ENCODE results near the gene SLC22A31. TPM values are rescaled to one million over a fixed set of nuclear protein-coding genes. Genes with fewer than 3 reads are reported as not detected.

The SLC22A31 gene
- total and polyA plus RNA-seq, 9 of the 15 experiments (the other 6 are each of a cell fraction or from before 2014, with no cell fraction given), result 0.29 to 2.2 (median 0.47) TPM; not detected in 3

DNA sequence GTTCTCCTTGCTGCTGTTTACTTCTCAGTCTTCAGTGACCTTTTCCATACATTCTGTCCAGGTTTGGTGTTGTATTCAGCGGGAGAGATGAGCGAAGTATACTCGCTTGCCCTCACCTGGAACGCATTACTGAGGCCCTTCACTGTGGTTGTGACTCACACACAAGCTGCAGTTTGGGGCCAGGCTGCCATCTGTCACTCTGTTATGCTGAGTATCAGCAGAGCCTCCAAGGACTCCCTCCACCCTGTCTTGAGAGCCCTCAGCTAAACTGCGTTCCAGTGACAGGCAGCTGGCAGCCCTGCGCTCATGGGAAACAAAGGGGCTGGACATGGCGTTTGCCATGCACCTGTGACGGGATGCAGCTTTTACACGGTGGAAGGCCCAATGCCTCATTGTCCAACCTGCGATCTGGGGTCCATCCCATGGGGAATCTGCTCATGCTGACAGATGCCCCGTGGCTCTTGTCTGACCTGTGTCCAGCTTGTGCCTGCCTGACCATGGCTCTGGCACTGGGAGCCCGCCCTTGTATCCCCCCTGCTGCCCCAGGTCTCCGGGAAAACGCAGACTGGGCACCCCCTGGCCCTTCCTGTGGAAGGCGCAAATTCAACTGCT is 10.7 kb upstream of the SLC22A31 start (continued):
- TF ChIP-seq, protein P1, sequence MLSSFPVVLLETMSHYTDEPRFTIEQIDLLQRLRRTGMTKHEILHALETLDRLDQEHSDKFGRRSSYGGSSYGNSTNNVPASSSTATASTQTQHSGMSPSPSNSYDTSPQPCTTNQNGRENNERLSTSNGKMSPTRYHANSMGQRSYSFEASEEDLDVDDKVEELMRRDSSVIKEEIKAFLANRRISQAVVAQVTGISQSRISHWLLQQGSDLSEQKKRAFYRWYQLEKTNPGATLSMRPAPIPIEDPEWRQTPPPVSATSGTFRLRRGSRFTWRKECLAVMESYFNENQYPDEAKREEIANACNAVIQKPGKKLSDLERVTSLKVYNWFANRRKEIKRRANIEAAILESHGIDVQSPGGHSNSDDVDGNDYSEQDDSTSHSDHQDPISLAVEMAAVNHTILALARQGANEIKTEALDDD (IDR thresholded peaks at IDR 0.05), result no peak
- TF ChIP-seq EGR1 (conservative IDR thresholded peaks at IDR 0.05), result no peak
- TF ChIP-seq, protein P2, sequence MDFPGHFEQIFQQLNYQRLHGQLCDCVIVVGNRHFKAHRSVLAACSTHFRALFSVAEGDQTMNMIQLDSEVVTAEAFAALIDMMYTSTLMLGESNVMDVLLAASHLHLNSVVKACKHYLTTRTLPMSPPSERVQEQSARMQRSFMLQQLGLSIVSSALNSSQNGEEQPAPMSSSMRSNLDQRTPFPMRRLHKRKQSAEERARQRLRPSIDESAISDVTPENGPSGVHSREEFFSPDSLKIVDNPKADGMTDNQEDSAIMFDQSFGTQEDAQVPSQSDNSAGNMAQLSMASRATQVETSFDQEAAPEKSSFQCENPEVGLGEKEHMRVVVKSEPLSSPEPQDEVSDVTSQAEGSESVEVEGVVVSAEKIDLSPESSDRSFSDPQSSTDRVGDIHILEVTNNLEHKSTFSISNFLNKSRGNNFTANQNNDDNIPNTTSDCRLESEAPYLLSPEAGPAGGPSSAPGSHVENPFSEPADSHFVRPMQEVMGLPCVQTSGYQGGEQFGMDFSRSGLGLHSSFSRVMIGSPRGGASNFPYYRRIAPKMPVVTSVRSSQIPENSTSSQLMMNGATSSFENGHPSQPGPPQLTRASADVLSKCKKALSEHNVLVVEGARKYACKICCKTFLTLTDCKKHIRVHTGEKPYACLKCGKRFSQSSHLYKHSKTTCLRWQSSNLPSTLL (IDR thresholded peaks at IDR 0.05), result no peak

DNA sequence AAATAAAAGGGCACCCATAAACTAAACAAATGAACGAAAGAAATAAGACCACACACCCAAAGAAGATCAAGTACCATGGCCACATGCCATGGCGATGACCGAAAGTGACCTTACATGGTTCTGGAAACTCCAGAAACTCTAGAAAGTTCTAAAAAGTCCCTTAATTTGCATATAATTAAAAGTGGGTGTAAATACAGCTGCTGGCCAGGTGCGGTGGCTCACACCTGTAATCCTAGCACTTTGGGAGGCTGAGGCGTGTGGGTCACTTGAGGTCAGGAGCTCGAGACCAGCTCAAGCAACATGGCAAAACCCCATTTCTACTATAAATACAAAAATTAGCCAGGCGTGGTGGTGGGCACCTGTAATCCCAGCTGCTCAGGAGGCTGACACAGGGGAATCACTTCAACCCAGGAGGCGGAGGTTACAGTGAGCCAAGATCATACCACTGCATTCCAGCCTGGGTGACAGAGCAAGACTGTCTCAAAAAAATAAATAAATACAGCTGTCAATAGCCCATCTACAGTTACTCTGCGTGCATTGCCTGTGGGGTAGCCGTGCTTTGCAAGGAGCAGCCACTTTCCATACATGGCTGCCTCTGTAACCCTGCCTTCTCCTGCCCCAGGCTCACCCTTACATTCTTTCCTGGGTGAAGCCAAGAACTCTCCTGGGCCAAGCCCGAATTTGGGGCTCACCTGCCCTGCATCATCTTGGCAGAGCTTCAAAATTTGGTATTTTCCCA is 10.0 kb upstream of the SLC22A31 start:
- WGBS (ENCODE audit: insufficient coverage, low coverage, missing lambda C conversion rate), result 5% methylated on average over 11 of the region's 11 CpGs
- no peaks in the 10 kb centered on the region for H3K9me3 ChIP-seq (replicated peaks; ENCODE audit: control insufficient read depth, insufficient read depth, low read depth, low read length)
- H3K4me2 ChIP-seq (ENCODE audit: insufficient read depth, low read length), result no peak overlapping the region
- peaks cover 16 to 20% of the 10 kb centered on the region in 2 experiments; a peak in 3 of 5 replicates for H3K27me3 ChIP-seq (ENCODE audit: control insufficient read depth in 2 of 2, insufficient read depth in 2 of 2, low read length in 2 of 2)
- BruUV-seq (replicated peaks), result no TSS peak
- no peak for FAIRE-seq
- in situ Hi-C loops (cut with MboI), result loop anchor here (10.0 kb wide), 1 partner anchor 396 kb away; the partner anchor contains the start of gene APRT
- no peaks in the 10 kb centered on the region for H3K36me3 ChIP-seq (ENCODE audit: control insufficient read depth, insufficient read depth, low read length)
- peaks cover 0 to 3% of the 10 kb centered on the region in 2 experiments; a peak in 3 of 5 replicates for H3K4me1 ChIP-seq (replicated peaks in 1 of 2; ENCODE audit: control insufficient read depth in 2 of 2, insufficient read depth in 2 of 2, low read length in 2 of 2)
- CTCF ChIA-PET (ENCODE audit: low intra/inter-chr PET ratio), result no interaction called here
- DNase-seq (ENCODE audit: extremely low read depth in 1 of 4, low spot score in 3 of 4), result no peak
- H3K27ac ChIP-seq (ENCODE audit: extremely low read depth, low read depth, low read length), result no peak overlapping the region
- POLR2A ChIA-PET, result interaction anchor here (0.5 to 0.8 kb wide), 2 partner anchors 113 to 402 kb away, joined by 3 read pairs; no protein-coding TSS in a partner anchor
- intact Hi-C loops (cut with micrococcal nuclease), result no loop called here
- ATAC-seq, result no peak
- H2AFZ ChIP-seq (ENCODE audit: low read depth, low read length), result no peak overlapping the region
- H3K4me3 ChIP-seq, result no peak overlapping the region
- no peaks in the 10 kb centered on the region for H3K79me2 ChIP-seq (ENCODE audit: control insufficient read depth, insufficient read depth, low read length)
- H4K20me1 ChIP-seq (replicated peaks; ENCODE audit: control insufficient read depth, insufficient read depth, low read length), result no peaks in the 10 kb centered on the region; the same call in 1 of the 2 replicates
- H3K9ac ChIP-seq (ENCODE audit: insufficient read depth in 1 of 2, low read depth in 2 of 2, low read length in 2 of 2), result no peak overlapping the region
- no peaks in the 10 kb centered on the region for H3K9me1 ChIP-seq (ENCODE audit: control insufficient read depth, insufficient read depth, low read length)
- TF ChIP-seq ZBTB11 (CRISPR knock-in tag; IDR thresholded peaks at IDR 0.05) (no peak), BCOR (IDR thresholded peaks at IDR 0.05) (no peak), PTTG1 (tag; IDR thresholded peaks at IDR 0.05; ENCODE audit: low read depth) (no peak), SRSF9 (IDR thresholded peaks at IDR 0.05; ENCODE audit: borderline replicate concordance, low read depth, low read length) (no peak), ZNF778 (CRISPR knock-in tag; IDR thresholded peaks at IDR 0.05) (no peak), NBN (IDR thresholded peaks at IDR 0.05; ENCODE audit: low read depth) (no peak)
- TF ChIP-seq, protein P3, sequence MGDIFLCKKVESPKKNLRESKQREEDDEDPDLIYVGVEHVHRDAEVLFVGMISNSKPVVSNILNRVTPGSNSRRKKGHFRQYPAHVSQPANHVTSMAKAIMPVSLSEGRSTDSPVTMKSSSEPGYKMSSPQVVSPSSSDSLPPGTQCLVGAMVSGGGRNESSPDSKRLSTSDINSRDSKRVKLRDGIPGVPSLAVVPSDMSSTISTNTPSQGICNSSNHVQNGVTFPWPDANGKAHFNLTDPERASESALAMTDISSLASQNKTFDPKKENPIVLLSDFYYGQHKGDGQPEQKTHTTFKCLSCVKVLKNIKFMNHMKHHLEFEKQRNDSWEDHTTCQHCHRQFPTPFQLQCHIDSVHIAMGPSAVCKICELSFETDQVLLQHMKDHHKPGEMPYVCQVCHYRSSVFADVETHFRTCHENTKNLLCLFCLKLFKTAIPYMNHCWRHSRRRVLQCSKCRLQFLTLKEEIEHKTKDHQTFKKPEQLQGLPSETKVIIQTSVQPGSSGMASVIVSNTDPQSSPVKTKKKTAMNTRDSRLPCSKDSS (IDR thresholded peaks at IDR 0.05; ENCODE audit: low read depth, partially characterized antibody), result no peak
